PC-3 (cell line): Measurements from ENCODE around the gene SPESP1. TPM values are rescaled to one million over a fixed set of nuclear protein-coding genes. Genes with fewer than 3 reads are reported as not detected.

Source experiments
- ATAC-seq: fragments of 200-7000 bp; cut with Tn5 transposase; 2 replicates; pipeline ENCODE4 v1.9.1; 2020; ENCODE audit warnings: mild to moderate bottlenecking, moderate library complexity
- BruUV-seq: library from RNA; stranded (reverse); fragments of 400-500 nt; replicated peaks from 2 replicates; lab custom pipeline; 2021; lab: Mats Ljungman, UMichigan
- CTCF ChIA-PET: fragments of 300-600 bp; sonication (Branson Sonifier 250); formaldehyde crosslinking; loops from one replicate; lab custom pipeline; 2022; ENCODE audit warnings: antibody characterized with exemption; lab: Charles Lee
- POLR2A ChIA-PET: fragments of 300-600 bp; sonication (Branson Sonifier 250); formaldehyde crosslinking; loops from one replicate; lab custom pipeline; 2022; ENCODE audit warnings: antibody characterized with exemption; ENCODE audit not compliant: unreplicated experiment; lab: Charles Lee
- DNase-seq: peaks from one replicate; pipeline ENCODE4 v3.0.0-alpha.2; 2015
- H2AFZ ChIP-seq: fragments of 300-600 bp; sonication (generic); 2 replicates; pipeline ENCODE4 v1.6.0; 2016; ENCODE audit warnings: antibody characterized with exemption, low read length
- H3F3A ChIP-seq: fragments of 300-600 bp; sonication (generic); one replicate; pipeline ENCODE4 v1.6.0; 2017; ENCODE audit warnings: antibody characterized with exemption, low read length, control low read depth, mild to moderate bottlenecking; ENCODE audit not compliant: unreplicated experiment
- H3K27ac ChIP-seq: fragments of 300-600 bp; sonication (generic); 2 replicates; pipeline ENCODE4 v1.5.1; 2016; ENCODE audit warnings: mild to moderate bottlenecking, low read length
- H3K27me3 ChIP-seq: fragments of 300-600 bp; sonication (generic); 2 replicates; pipeline ENCODE4 v1.6.1; 2016; ENCODE audit warnings: low read length, mixed read lengths
- H3K36me3 ChIP-seq: fragments of 300-600 bp; sonication (generic); 2 replicates; pipeline ENCODE4 v1.6.1; 2016; ENCODE audit warnings: low read depth, mixed run types, low read length, mixed read lengths
- H3K4me1 ChIP-seq: fragments of 300-600 bp; sonication (generic); 2 replicates; pipeline ENCODE4 v1.5.1; 2016; ENCODE audit warnings: low read length; ENCODE audit not compliant: insufficient read depth
- H3K4me2 ChIP-seq: fragments of 300-600 bp; sonication (generic); 2 replicates; pipeline ENCODE4 v1.6.0; 2016; ENCODE audit warnings: low read length
- H3K4me3 ChIP-seq: fragments of 300-600 bp; sonication (generic); 2 replicates; pipeline ENCODE4 v1.5.1; 2016; ENCODE audit warnings: mild to moderate bottlenecking, low read length, mixed read lengths
- H3K79me2 ChIP-seq: fragments of 300-600 bp; sonication (generic); 2 replicates; pipeline ENCODE4 v1.6.1; 2017; ENCODE audit warnings: low read length, mixed read lengths
- H3K9ac ChIP-seq: fragments of 300-600 bp; sonication (generic); 2 replicates; pipeline ENCODE4 v1.6.0; 2016; ENCODE audit warnings: mild to moderate bottlenecking, low read length
- H3K9me2 ChIP-seq: fragments of 300-600 bp; sonication (generic); replicated peaks from 2 replicates; pipeline ENCODE4 v1.6.1; 2016; ENCODE audit warnings: mixed run types, low read length, mixed read lengths
- H3K9me3 ChIP-seq: fragments of 300-600 bp; sonication (generic); 2 replicates; pipeline ENCODE4 v1.6.1; 2016; ENCODE audit warnings: low read length, mixed read lengths
- H4K20me1 ChIP-seq: fragments of 300-600 bp; sonication (generic); 2 replicates; pipeline ENCODE4 v1.6.1; 2016; ENCODE audit warnings: low read length, mixed read lengths
- CTCF ChIP-seq: fragments of 300-600 bp; sonication (generic); conservative IDR thresholded peaks from 2 replicates; pipeline ENCODE4 v1.5.1; 2017; ENCODE audit warnings: antibody characterized with exemption, low read depth, mild to moderate bottlenecking, low read length
- EZH2 ChIP-seq: fragments of 300-600 bp; sonication (generic); IDR thresholded peaks from one replicate; pipeline ENCODE4 v1.6.1; 2017; ENCODE audit warnings: antibody characterized with exemption, mild to moderate bottlenecking, low read length; ENCODE audit not compliant: unreplicated experiment
- EZH2phosphoT487 ChIP-seq: fragments of 300-600 bp; sonication (generic); IDR thresholded peaks from 2 replicates; pipeline ENCODE4 v1.6.1; 2018; ENCODE audit warnings: mild to moderate bottlenecking, antibody characterized with exemption, low read length, borderline replicate concordance
- intact Hi-C: fragments of 100-400 bp; cut with micrococcal nuclease; formaldehyde crosslinking; loops from 2 replicates; pipeline ENCODE4 v1.9.0; 2023
- total RNA-seq: library from RNA; depleted of rRNA; stranded (reverse); fragments of >200 nt; gene quantifications from 2 replicates; pipeline ENCODE4 v1.2.3, GENCODE V29; 2014

The SPESP1 gene
- total RNA-seq, 1 experiment from 2014 or later = not detected

GRCh38 chr15:68935400-68935937 is 5.1 kb downstream of the SPESP1 start:
- Histone ChIP-seq H3K4me2 (no peak overlapping the region), H3K4me1 (no peaks in the 10 kb centered on the region), H3F3A (no peaks in the 10 kb centered on the region), H3K9ac (no peak overlapping the region), H3K36me3 (no peaks in the 10 kb centered on the region), H3K9me2 (no peaks in the 10 kb centered on the region), H4K20me1 (no peaks in the 10 kb centered on the region), H3K79me2 (no peaks in the 10 kb centered on the region), H3K9me3 (no peaks in the 10 kb centered on the region), H3K4me3 (no peak overlapping the region), H2AFZ (no peak overlapping the region), H3K27ac (no peak overlapping the region), H3K27me3 (no peaks in the 10 kb centered on the region)
- no TSS peak for BruUV-seq
- ChIA-PET CTCF (no interaction called here), POLR2A (no interaction called here)
- intact Hi-C loops = loop anchor here (10.0 kb wide), 1 partner anchor 99 kb away; no protein-coding TSS in a partner anchor
- no peak for ATAC-seq
- no peak for DNase-seq
- no peak for TF ChIP-seq EZH2phosphoT487
- no peak for TF ChIP-seq CTCF
- no peak for TF ChIP-seq EZH2

GRCh38 chr15:68939501-68939900 is 9.2 kb downstream of the SPESP1 start:
- no peaks in the 10 kb centered on the region for H3F3A ChIP-seq
- H3K27me3 ChIP-seq = no peaks in the 10 kb centered on the region
- POLR2A ChIA-PET = no interaction called here
- DNase-seq (no peak), ATAC-seq (no peak)
- H3K4me3 ChIP-seq = no peak overlapping the region
- H4K20me1 ChIP-seq = no peaks in the 10 kb centered on the region
- no peaks in the 10 kb centered on the region for H3K9me2 ChIP-seq
- H3K4me1 ChIP-seq = no peaks in the 10 kb centered on the region
- H2AFZ ChIP-seq = no peak overlapping the region
- no peak overlapping the region for H3K4me2 ChIP-seq
- H3K36me3 ChIP-seq = no peaks in the 10 kb centered on the region
- CTCF ChIA-PET = no interaction called here
- no peak for TF ChIP-seq EZH2phosphoT487
- no peak for TF ChIP-seq EZH2
- no peak for TF ChIP-seq CTCF
- no peaks in the 10 kb centered on the region for H3K9me3 ChIP-seq
- intact Hi-C loops = loop anchor here (10.0 kb wide), 1 partner anchor 95 kb away; no protein-coding TSS in a partner anchor
- H3K27ac ChIP-seq = no peak overlapping the region
- no peak overlapping the region for H3K9ac ChIP-seq
- no peaks in the 10 kb centered on the region for H3K79me2 ChIP-seq
- no TSS peak for BruUV-seq

GRCh38 chr15:68951813-68952212 is 21.5 kb downstream of the SPESP1 start:
- intact Hi-C loops = no loop called here
- CTCF ChIA-PET = no interaction called here
- H3K9me2 ChIP-seq = no peaks in the 10 kb centered on the region

More at GRCh38 chr15:68951813-68952212, 21.5 kb downstream of the SPESP1 start:
- no peaks in the 10 kb centered on the region for H3F3A ChIP-seq
- H3K4me3 ChIP-seq = no peak overlapping the region
- H3K27me3 ChIP-seq = no peaks in the 10 kb centered on the region
- no peaks in the 10 kb centered on the region for H4K20me1 ChIP-seq
- POLR2A ChIA-PET = no interaction called here
- H3K9me3 ChIP-seq = no peaks in the 10 kb centered on the region
- H3K27ac ChIP-seq = no peak overlapping the region
- no peaks in the 10 kb centered on the region for H3K36me3 ChIP-seq
- no peak overlapping the region for H2AFZ ChIP-seq
- no peak overlapping the region for H3K4me2 ChIP-seq
- DNase-seq (no peak), ATAC-seq (no peak)
- no TSS peak for BruUV-seq
- no peaks in the 10 kb centered on the region for H3K79me2 ChIP-seq
- no peaks in the 10 kb centered on the region for H3K4me1 ChIP-seq
- H3K9ac ChIP-seq = no peak overlapping the region
- TF ChIP-seq EZH2phosphoT487 = no peak
- TF ChIP-seq EZH2 = no peak
- no peak for TF ChIP-seq CTCF
